Measurements from ENCODE around the gene PRKN.

Gene PRKN

GRCh38 chr6:161716176-161716575 lies 1011.4 kb downstream of the PRKN start:
- no peak overlapping the region for H3K27ac Mint-ChIP-seq
- H3K36me3 Mint-ChIP-seq (ENCODE audit: low read depth): no peaks in the 10 kb centered on the region
- peaks cover 4% of the 10 kb centered on the region for H3K9me3 Mint-ChIP-seq
- no peak for TF ChIP-seq CTCF (IDR thresholded peaks at IDR 0.05)
- H3K4me1 Mint-ChIP-seq: no peaks in the 10 kb centered on the region
- peaks cover 19% of the 10 kb centered on the region for H3K27me3 Mint-ChIP-seq (ENCODE audit: low read depth, poor library complexity)
- no peak overlapping the region for H3K4me3 Mint-ChIP-seq
- no peak for DNase-seq

GRCh38 chr6:161711938-161712337 lies 1015.6 kb downstream of the PRKN start:
- no peak for TF ChIP-seq CTCF (IDR thresholded peaks at IDR 0.05)
- Mint-ChIP-seq H3K4me3 (no peak overlapping the region), H3K36me3 (ENCODE audit: low read depth) (no peaks in the 10 kb centered on the region), H3K4me1 (no peaks in the 10 kb centered on the region), H3K27ac (no peak overlapping the region), H3K27me3 (ENCODE audit: low read depth, poor library complexity) (peaks cover 11% of the 10 kb centered on the region), H3K9me3 (peaks cover 4% of the 10 kb centered on the region)
- no peak for DNase-seq

- no peak overlapping the region for H3K4me3 Mint-ChIP-seq
- H3K27me3 Mint-ChIP-seq (ENCODE audit: low read depth, poor library complexity): peaks cover 8% of the 10 kb centered on the region
- no peak overlapping the region for H3K27ac Mint-ChIP-seq
- peaks cover 4% of the 10 kb centered on the region for H3K9me3 Mint-ChIP-seq
- no peaks in the 10 kb centered on the region for H3K36me3 Mint-ChIP-seq (ENCODE audit: low read depth)
- no peaks in the 10 kb centered on the region for H3K4me1 Mint-ChIP-seq
- TF ChIP-seq CTCF (IDR thresholded peaks at IDR 0.05): no peak
- no peak for DNase-seq
These were observed 1016.1 kb downstream of the PRKN start for GRCh38 chr6:161711515-161711914.

GRCh38 chr6:161710698-161711097 lies 1016.9 kb downstream of the PRKN start:
- Mint-ChIP-seq H3K4me1 (no peaks in the 10 kb centered on the region), H3K27ac (no peak overlapping the region), H3K4me3 (no peak overlapping the region), H3K27me3 (ENCODE audit: low read depth, poor library complexity) (peaks cover 10% of the 10 kb centered on the region), H3K36me3 (ENCODE audit: low read depth) (no peaks in the 10 kb centered on the region), H3K9me3 (peaks cover 4% of the 10 kb centered on the region)
- DNase-seq: no peak
- no peak for TF ChIP-seq CTCF (IDR thresholded peaks at IDR 0.05)

- no peak for TF ChIP-seq CTCF (IDR thresholded peaks at IDR 0.05)
- Mint-ChIP-seq H3K4me1 (no peaks in the 10 kb centered on the region), H3K36me3 (ENCODE audit: low read depth) (no peaks in the 10 kb centered on the region), H3K27ac (no peak overlapping the region), H3K9me3 (no peaks in the 10 kb centered on the region), H3K4me3 (no peak overlapping the region), H3K27me3 (ENCODE audit: low read depth, poor library complexity) (peaks cover 9% of the 10 kb centered on the region)
- no peak for DNase-seq
These were observed 1026.5 kb downstream of the PRKN start for GRCh38 chr6:161701056-161701455.

- TF ChIP-seq CTCF (IDR thresholded peaks at IDR 0.05): no peak
- Mint-ChIP-seq H3K36me3 (ENCODE audit: low read depth) (no peaks in the 10 kb centered on the region), H3K9me3 (no peaks in the 10 kb centered on the region), H3K4me3 (no peak overlapping the region), H3K4me1 (no peaks in the 10 kb centered on the region), H3K27me3 (ENCODE audit: low read depth, poor library complexity) (no peaks in the 10 kb centered on the region), H3K27ac (no peak overlapping the region)
- DNase-seq: no peak
These were observed 1030.8 kb downstream of the PRKN start for GRCh38 chr6:161696801-161697200.

All from nephron progenitor cell (in vitro differentiated cells).